GM19238 (cell line): Measurements from ENCODE around the gene C1orf56.

Experiments used
- DNase-seq: peaks from one replicate; pipeline ENCODE4 v3.0.0; 2011; ENCODE audit warnings: low spot score; ENCODE audit not compliant: insufficient read length

C1orf56 gene

GRCh38 chr1:151047591-151047924, at the start of gene C1orf56:
Gene C1orf56, plus strand, starts transcription at chr1:151047751. Its CDS starts 97 bp downstream, at chr1:151047848.
- DNase-seq, result peak; percentile 68

GRCh38 chr1:150997949-150998348, 49.6 kb upstream of the C1orf56 start:
- DNase-seq, result no peak

- no peak for DNase-seq
These were observed 48.4 kb upstream of the C1orf56 start for GRCh38 chr1:150999051-150999674.

- DNase-seq, result no peak
These were observed 47.6 kb upstream of the C1orf56 start for GRCh38 chr1:150999926-151000325.

GRCh38 chr1:151000408-151000807, 47.1 kb upstream of the C1orf56 start:
- DNase-seq, result no peak

GRCh38 chr1:151001602-151002001, 45.9 kb upstream of the C1orf56 start:
- DNase-seq, result no peak

- DNase-seq, result no peak
These were observed 45.5 kb upstream of the C1orf56 start for GRCh38 chr1:151002051-151002450.

GRCh38 chr1:151002611-151003010, 44.9 kb upstream of the C1orf56 start:
- no peak for DNase-seq

- DNase-seq, result no peak
These were observed 44.4 kb upstream of the C1orf56 start for GRCh38 chr1:151003180-151003579.

GRCh38 chr1:151005729-151006319, 41.7 kb upstream of the C1orf56 start:
- DNase-seq, result no peak

GRCh38 chr1:151006327-151007052, 41.1 kb upstream of the C1orf56 start, which contains the start of gene MINDY1:
Gene MINDY1, minus strand, starts transcription at chr1:151006902. Its CDS starts 4,285 bp downstream, at chr1:151002617.
- DNase-seq, result peak; percentile 56

- DNase-seq, result no peak
These were observed 39.7 kb upstream of the C1orf56 start for GRCh38 chr1:151007853-151008243.

GRCh38 chr1:151008244-151009205, 39.0 kb upstream of the C1orf56 start, which contains the start of gene PRUNE1:
Gene PRUNE1, plus strand, starts transcription at chr1:151008449. Its CDS starts 184 bp downstream, at chr1:151008633.
- peak; percentile 95 for DNase-seq

GRCh38 chr1:151009206-151009587, 38.4 kb upstream of the C1orf56 start:
- DNase-seq, result no peak

- DNase-seq, result no peak
These were observed 37.7 kb upstream of the C1orf56 start for GRCh38 chr1:151009674-151010345.

GRCh38 chr1:151010346-151010726, 37.2 kb upstream of the C1orf56 start:
- no peak for DNase-seq

GRCh38 chr1:151011154-151011850, 36.2 kb upstream of the C1orf56 start:
- no peak for DNase-seq

- DNase-seq, result no peak
These were observed 34.7 kb upstream of the C1orf56 start for GRCh38 chr1:151012684-151013471.

GRCh38 chr1:151013518-151013917, 34.0 kb upstream of the C1orf56 start:
- no peak for DNase-seq
